ENCODE data around the gene MSH5. TPM values are rescaled to one million over a fixed set of nuclear protein-coding genes. Genes with fewer than 3 reads are reported as not detected.
"Not testable (repeated sequence)": the region's sequence is repeated elsewhere in the genome, so short reads cannot be mapped to it uniquely, and the experiment has no call there.

MSH5 gene
- total RNA-seq, 2 donors from 2014 or later: 6.7 to 12.9 TPM

DNA sequence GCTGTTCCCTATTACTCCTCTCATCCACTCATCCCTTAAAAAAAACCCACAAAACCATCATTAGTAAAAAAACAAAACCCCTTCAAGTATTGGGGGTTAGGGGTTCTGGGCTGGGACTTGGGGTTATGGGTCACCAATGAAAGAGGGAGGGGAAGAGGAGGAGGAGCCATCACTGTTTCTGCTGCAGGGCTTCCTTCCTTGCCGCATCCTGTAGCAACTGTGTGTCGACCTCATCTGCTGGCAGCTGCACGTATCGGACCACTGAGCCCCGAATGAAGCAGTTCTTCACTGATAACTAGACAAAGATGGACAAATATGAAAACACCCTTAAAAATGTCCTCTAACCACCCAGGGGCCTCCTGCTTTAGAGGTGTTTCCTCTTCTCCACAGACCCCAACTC is 57.8 kb downstream of the MSH5 start:
- H3K9me3 ChIP-seq: no peaks in the 10 kb centered on the region
- no peaks in the 10 kb centered on the region for H3K36me3 ChIP-seq (replicated peaks in 1 of 2; ENCODE audit: insufficient read depth in 1 of 2, low read depth in 2 of 2)
- intact Hi-C loops (cut with DNase I): no loop called here
- H3K27me3 ChIP-seq: no peaks in the 10 kb centered on the region
- no peak overlapping the region for H3K27ac ChIP-seq
- TF ChIP-seq, protein P1, sequence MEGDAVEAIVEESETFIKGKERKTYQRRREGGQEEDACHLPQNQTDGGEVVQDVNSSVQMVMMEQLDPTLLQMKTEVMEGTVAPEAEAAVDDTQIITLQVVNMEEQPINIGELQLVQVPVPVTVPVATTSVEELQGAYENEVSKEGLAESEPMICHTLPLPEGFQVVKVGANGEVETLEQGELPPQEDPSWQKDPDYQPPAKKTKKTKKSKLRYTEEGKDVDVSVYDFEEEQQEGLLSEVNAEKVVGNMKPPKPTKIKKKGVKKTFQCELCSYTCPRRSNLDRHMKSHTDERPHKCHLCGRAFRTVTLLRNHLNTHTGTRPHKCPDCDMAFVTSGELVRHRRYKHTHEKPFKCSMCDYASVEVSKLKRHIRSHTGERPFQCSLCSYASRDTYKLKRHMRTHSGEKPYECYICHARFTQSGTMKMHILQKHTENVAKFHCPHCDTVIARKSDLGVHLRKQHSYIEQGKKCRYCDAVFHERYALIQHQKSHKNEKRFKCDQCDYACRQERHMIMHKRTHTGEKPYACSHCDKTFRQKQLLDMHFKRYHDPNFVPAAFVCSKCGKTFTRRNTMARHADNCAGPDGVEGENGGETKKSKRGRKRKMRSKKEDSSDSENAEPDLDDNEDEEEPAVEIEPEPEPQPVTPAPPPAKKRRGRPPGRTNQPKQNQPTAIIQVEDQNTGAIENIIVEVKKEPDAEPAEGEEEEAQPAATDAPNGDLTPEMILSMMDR (IDR thresholded peaks at IDR 0.05): no peak
- TF ChIP-seq POLR2A (IDR thresholded peaks at IDR 0.05): no peak
- DNase-seq (no peak), ATAC-seq (no peak)
- peaks cover 22% of the 10 kb centered on the region for H3K4me1 ChIP-seq
- 60 to 69% methylated on average over 5 of the region's 5 CpGs for WGBS, 2 donors
- no peak overlapping the region for H3K4me3 ChIP-seq

DNA sequence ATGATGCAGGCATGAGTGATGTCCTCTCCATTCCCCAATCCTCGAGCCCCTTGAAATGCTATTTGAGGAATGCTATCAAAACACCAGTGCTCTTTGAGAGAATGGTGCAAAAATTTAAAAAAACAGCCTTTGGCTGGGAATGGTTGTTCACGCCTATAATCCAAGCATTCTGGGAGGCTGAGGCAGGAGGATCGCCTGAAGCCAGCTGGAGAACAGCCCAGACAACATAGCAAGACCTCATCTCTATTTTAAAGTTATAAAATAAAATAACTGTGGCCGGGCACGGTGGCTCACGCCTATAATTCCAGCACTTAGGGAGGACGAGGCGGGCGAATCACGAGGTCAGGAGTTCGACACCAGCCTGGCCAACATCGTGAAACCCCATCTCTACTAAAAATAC is 60.0 kb downstream of the MSH5 start:
- ATAC-seq (no peak), DNase-seq (no peak)
- TF ChIP-seq, protein P1 (IDR thresholded peaks at IDR 0.05): no peak
- no peak for TF ChIP-seq POLR2A (IDR thresholded peaks at IDR 0.05)
- Histone ChIP-seq H3K4me3 (no peak overlapping the region), H3K4me1 (peaks cover 7% of the 10 kb centered on the region), H3K9me3 (no peaks in the 10 kb centered on the region), H3K27me3 (no peaks in the 10 kb centered on the region), H3K36me3 (replicated peaks in 1 of 2; ENCODE audit: insufficient read depth in 1 of 2, low read depth in 2 of 2) (no peaks in the 10 kb centered on the region), H3K27ac (no peak overlapping the region)
- intact Hi-C loops (cut with DNase I): no loop called here
- 89 to 92% methylated on average over 12 of the region's 12 CpGs for WGBS, 2 donors

DNA sequence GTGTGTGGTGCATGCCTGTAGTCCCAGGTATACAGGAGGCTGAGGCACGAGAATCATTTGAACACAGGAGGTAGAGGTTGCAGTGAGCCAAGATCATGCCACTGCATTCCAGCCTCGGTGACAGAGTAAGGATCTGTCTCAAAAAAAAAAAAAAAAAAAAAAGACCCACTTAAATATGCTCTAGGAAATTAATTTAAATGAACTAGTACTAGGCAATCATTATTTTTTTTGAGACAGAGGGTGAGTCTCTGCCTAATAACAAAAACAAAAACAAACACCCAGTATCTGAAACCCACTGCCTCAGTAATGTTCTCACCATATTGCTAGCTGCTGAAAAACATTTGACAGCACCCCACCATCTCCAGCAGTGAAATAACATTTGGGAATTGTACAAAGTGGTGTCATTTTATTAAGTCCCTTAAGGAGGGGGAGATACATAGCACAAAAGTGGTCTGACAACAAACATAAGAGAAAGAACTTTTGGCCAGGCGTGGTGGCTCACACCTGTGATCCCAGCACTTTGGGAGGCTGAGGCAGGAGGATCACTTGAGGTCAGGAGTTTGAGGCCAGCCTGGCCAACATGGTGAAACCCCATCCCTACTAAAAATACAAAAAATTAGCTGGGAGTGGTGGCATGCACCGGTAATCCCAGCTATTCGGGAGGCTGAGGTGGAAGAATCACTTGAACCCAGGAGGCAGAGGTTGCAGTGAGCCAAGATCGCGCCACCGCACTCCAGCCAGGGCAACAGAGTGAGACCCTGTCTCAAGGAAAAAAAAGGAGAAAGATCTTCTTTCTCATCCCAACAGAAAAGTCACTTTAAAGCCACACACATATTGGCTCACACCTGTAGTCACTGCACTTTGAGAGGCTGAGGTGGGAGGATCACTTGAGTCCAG is 61.5 kb downstream of the MSH5 start:
- ATAC-seq; H3K4me3 ChIP-seq; H3K36me3 ChIP-seq (replicated peaks in 1 of 2; ENCODE audit: insufficient read depth in 1 of 2, low read depth in 2 of 2); DNase-seq; intact Hi-C loops (cut with DNase I); H3K4me1 ChIP-seq; H3K27me3 ChIP-seq; H3K27ac ChIP-seq; H3K9me3 ChIP-seq: not testable (repeated sequence)
- WGBS, 2 donors: 88 to 95% methylated on average over 8 of the region's 8 CpGs

DNA sequence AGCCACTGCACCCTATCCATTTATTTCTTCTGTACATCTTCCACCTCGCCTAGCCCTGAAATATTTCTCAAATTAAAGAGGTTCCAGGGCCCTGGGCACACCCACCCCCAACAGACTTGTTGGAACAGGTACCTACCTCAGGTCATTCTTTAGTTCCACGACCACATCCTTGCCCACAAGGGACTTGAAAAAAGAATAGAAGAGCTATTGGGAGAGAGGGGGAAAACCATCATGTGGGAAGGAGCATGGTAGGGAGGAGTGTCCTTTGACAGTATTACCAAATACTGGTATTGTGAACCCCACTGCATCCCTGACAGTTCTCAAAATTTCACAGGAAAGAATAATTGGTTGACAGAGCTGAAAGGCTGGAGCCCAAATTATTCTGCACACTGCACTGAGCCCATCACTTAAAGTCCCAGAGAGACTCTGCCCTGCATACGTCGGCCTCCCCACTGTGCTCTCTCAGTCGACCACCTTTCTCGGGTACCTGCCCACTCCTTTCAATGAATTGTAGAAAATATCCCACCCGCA is 66.2 kb downstream of the MSH5 start:
- no peaks in the 10 kb centered on the region for H3K36me3 ChIP-seq (replicated peaks in 1 of 2; ENCODE audit: insufficient read depth in 1 of 2, low read depth in 2 of 2)
- ATAC-seq (no peak), DNase-seq (no peak)
- 10 to 16% methylated on average over 6 to 7 of the region's 7 CpGs for WGBS, 2 donors
- H3K27ac ChIP-seq: peak overlapping the region; percentile 70 to 96 (median 90)
- H3K4me1 ChIP-seq: peaks cover 14% of the 10 kb centered on the region
- no peaks in the 10 kb centered on the region for H3K9me3 ChIP-seq
- intact Hi-C loops (cut with DNase I): no loop called here
- H3K4me3 ChIP-seq: peak overlapping the region; percentile 21 to 51
- no peaks in the 10 kb centered on the region for H3K27me3 ChIP-seq
- TF ChIP-seq, protein P1 (IDR thresholded peaks at IDR 0.05): no peak
- no peak for TF ChIP-seq POLR2A (IDR thresholded peaks at IDR 0.05)

DNA sequence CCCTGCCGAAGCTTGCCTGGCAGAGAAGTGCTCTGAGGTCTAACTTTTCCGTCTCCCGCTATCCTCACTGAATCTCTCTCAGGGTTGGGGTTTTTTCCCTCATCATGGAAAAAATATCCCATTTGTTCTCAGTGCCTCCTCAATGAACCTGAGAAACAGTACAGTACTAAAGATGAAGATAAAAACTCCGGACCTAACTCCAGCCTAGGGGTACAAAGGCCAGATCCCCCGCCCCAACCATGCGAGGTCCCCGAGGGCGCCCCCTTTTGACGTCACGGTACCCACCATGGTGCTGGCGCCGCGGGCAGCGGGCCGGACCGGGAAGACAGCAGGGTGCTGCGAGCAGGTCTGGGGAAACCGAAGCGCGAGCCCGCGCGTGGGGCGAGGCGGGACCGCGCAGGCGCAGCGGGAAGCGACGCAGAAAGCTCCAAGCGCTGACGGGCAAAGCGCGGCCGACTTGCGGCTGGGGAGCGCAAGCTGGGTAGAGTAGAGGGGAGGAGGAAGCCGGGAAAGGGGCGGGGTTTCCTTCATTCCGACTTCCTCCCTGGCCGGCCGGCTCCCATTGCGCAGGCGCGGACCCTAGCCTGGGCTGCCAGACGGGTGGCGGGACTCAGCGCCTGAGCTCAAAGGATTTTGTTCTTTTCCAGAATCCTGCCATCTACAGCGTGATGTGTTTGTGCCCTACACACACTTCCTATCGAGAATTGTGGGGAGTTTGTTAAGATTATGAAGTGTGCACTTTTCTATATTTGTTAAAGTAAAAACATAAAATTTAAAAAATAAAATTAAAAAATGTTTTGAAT is 66.9 kb downstream of the MSH5 start, which contains the start of gene LSM2:
LSM2 (minus strand) TSS at position 497 of the 803 bp plus-strand sequence; CDS start at position 288, 209 bp downstream.
- 0 to 1% methylated on average over 37 to 50 of the region's 51 CpGs for WGBS, 2 donors

DNA sequence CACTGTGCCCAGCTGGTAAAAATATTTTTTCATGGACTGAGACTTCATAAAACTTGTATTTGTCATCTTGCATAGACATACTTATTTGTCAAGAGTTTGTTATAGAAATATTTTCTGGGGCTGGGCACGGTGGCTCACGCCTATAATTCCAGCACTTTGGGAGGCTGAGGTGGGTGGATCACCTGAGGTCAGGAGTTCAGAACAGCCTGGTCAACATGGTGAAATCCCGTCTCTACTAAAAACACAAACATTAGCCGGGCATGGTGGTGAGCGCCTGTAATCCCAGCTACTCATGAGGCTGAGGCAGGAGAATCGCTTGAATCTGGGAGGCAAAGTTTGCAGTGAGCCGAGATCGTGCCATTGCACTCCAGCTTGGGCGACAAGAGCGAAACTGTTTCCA is 68.8 kb downstream of the MSH5 start:
- DNase-seq; H3K27ac ChIP-seq; intact Hi-C loops (cut with DNase I); ATAC-seq; H3K27me3 ChIP-seq; H3K9me3 ChIP-seq; H3K36me3 ChIP-seq (replicated peaks in 1 of 2; ENCODE audit: insufficient read depth in 1 of 2, low read depth in 2 of 2); H3K4me3 ChIP-seq: not testable (repeated sequence)
- WGBS, 2 donors: 87 to 89% methylated on average over 10 of the region's 10 CpGs
- peaks cover 16% of the 10 kb centered on the region for H3K4me1 ChIP-seq

More for the DNA sequence above, 66.9 kb downstream of the MSH5 start, which contains the start of gene LSM2:
- peak within 1 kb of the TSS; percentile 21 to 51 for H3K4me3 ChIP-seq
- DNase-seq (peak; percentile 98 to 99 (median 98)), ATAC-seq (peak; percentile 99)
- peaks cover 14% of the 10 kb centered on the region for H3K4me1 ChIP-seq
- TF ChIP-seq, protein P1 (IDR thresholded peaks at IDR 0.05): peak in 4 of 7 experiments; percentile 18 to 35 (median 28)
- TF ChIP-seq POLR2A (IDR thresholded peaks at IDR 0.05): peak; percentile 72 to 87 (median 81)
- H3K27ac ChIP-seq: peak within 1 kb of the TSS; percentile 70 to 96 (median 90)
- H3K9me3 ChIP-seq: no peaks in the 10 kb centered on the region
- no peaks in the 10 kb centered on the region for H3K36me3 ChIP-seq (replicated peaks in 1 of 2; ENCODE audit: insufficient read depth in 1 of 2, low read depth in 2 of 2)
- intact Hi-C loops (cut with DNase I): no loop called here
- H3K27me3 ChIP-seq: no peaks in the 10 kb centered on the region
